Activated naive CD4-positive, alpha-beta T cell treated with anti-CD3 and anti-CD28 coated beads, Interleukin-2, amount 50 U/mL, for 24 hours (primary cell): ENCODE results near the gene TMEM131L.
"Not testable (repeated sequence)": the region's sequence is repeated elsewhere in the genome, so short reads cannot be mapped to it uniquely, and the experiment has no call there.

Experiments
- H3K27ac Mint-ChIP-seq: one replicate; pipeline ENCODE4 v1.8.0; 2021; ENCODE audit warnings: mild to moderate bottlenecking, mixed read lengths
- H3K27me3 Mint-ChIP-seq: one replicate; pipeline ENCODE4 v1.8.0; 2021; ENCODE audit warnings: mixed read lengths
- H3K36me3 Mint-ChIP-seq: one replicate; pipeline ENCODE4 v1.8.0; 2021; ENCODE audit warnings: mixed read lengths
- H3K4me1 Mint-ChIP-seq: one replicate; pipeline ENCODE4 v1.8.0; 2021; ENCODE audit warnings: mixed read lengths
- H3K4me3 Mint-ChIP-seq: one replicate; pipeline ENCODE4 v1.8.0; 2021; ENCODE audit warnings: mild to moderate bottlenecking, mixed read lengths
- H3K9me3 Mint-ChIP-seq: one replicate; pipeline ENCODE4 v1.8.0; 2021; ENCODE audit warnings: mixed read lengths

The TMEM131L gene

GRCh38 chr4:153545822-153546221, 79.7 kb downstream of the TMEM131L start:
- H3K27me3 Mint-ChIP-seq, result no peaks in the 10 kb centered on the region
- H3K4me1 Mint-ChIP-seq, result peaks cover 78% of the 10 kb centered on the region
- H3K9me3 Mint-ChIP-seq, result no peaks in the 10 kb centered on the region
- H3K4me3 Mint-ChIP-seq, result no peak overlapping the region
- peaks cover 14% of the 10 kb centered on the region for H3K36me3 Mint-ChIP-seq
- H3K27ac Mint-ChIP-seq, result no peak overlapping the region

GRCh38 chr4:153546280-153546679, 80.1 kb downstream of the TMEM131L start:
- H3K4me3 Mint-ChIP-seq, result no peak overlapping the region
- H3K27ac Mint-ChIP-seq, result peak overlapping the region; percentile 85
- no peaks in the 10 kb centered on the region for H3K27me3 Mint-ChIP-seq
- H3K9me3 Mint-ChIP-seq, result no peaks in the 10 kb centered on the region
- H3K4me1 Mint-ChIP-seq, result peaks cover 76% of the 10 kb centered on the region
- peaks cover 14% of the 10 kb centered on the region for H3K36me3 Mint-ChIP-seq

- no peaks in the 10 kb centered on the region for H3K27me3 Mint-ChIP-seq
- no peaks in the 10 kb centered on the region for H3K9me3 Mint-ChIP-seq
- peak overlapping the region; percentile 55 for H3K4me3 Mint-ChIP-seq
- H3K27ac Mint-ChIP-seq, result peak overlapping the region; percentile 91
- H3K36me3 Mint-ChIP-seq, result peaks cover 12% of the 10 kb centered on the region
- H3K4me1 Mint-ChIP-seq, result peaks cover 64% of the 10 kb centered on the region
These were observed 81.4 kb downstream of the TMEM131L start for GRCh38 chr4:153547520-153547919.

DNA sequence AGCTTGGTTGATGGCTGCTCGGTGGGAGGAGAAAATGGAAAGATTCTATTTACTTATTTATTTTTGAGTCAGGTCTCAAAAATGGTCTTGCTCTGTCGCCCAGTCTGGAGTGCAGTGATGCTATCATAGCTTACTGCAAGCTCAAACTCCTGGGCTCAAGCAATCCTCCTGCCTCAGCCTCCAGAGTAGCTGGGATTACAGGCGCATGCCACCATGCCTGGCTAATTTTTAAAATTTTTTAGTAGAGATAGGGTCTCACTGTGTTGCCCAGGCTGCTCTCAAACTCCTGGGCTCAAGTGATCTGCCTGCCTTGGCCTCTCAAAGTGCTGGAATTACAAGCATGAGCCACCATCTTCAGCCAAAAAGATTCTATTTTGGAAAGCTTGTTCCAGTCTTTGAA, 82.7 kb downstream of the TMEM131L start:
- H3K9me3 Mint-ChIP-seq, H3K27me3 Mint-ChIP-seq, H3K4me3 Mint-ChIP-seq: not testable (repeated sequence)
- H3K27ac Mint-ChIP-seq, result peak overlapping the region; percentile 62
- peaks cover 63% of the 10 kb centered on the region for H3K4me1 Mint-ChIP-seq
- H3K36me3 Mint-ChIP-seq, result peaks cover 13% of the 10 kb centered on the region

DNA sequence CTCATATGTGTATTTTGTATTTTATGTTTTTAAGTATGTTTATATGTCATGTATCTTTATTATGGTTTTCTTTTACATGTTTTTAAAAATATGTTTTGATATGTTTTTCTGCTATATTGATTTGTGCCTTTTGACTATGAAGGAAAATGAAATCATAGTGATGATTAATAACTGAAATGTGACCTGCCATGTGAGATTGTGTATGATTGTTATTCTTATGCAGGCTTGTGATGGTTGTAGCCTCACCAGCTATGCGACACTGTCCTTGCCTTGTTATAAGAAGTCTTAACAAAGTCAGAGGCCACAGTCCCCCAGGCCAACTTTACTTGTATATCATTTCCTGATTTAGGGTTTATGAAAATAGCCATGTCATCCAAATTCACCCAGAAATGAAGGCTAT, 83.2 kb downstream of the TMEM131L start:
- Mint-ChIP-seq H3K4me3 (no peak overlapping the region), H3K36me3 (peaks cover 12% of the 10 kb centered on the region), H3K27me3 (no peaks in the 10 kb centered on the region), H3K27ac (peak overlapping the region; percentile 79), H3K4me1 (peaks cover 64% of the 10 kb centered on the region), H3K9me3 (no peaks in the 10 kb centered on the region)

DNA sequence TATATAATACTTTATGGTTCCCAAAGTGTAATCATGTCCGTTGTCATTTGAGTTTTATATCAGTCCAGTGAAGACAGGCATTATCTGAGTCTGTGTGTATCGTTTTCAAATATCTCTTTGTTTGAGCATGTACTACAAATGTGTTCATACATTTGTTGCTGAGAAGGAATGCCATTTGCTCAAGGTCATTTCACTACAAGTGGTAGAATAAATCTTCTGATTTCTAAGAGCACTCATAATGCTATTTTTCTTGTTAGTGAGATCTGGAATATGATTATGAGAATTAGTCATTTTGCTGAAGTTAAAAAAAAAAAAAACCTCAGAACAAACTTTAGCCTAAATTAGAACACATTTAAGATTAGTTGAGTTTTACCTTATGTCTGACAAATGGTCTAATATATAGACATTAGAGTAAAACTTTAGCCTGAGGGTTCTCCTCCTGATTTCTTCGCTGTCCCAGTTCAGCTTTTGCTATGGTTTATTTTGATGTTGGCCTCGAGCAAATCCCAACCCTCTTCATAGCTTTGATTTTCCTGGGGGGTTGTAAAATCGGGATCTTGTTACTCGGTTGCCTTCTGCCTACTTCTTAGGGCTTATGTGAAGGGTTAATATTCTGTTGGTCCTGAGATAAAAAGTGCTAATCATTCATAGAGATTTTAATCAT, 87.1 kb downstream of the TMEM131L start:
- H3K4me3 Mint-ChIP-seq, result peak overlapping the region; percentile 5
- H3K36me3 Mint-ChIP-seq, result peaks cover 13% of the 10 kb centered on the region
- H3K27me3 Mint-ChIP-seq, result no peaks in the 10 kb centered on the region
- H3K9me3 Mint-ChIP-seq, result no peaks in the 10 kb centered on the region
- H3K4me1 Mint-ChIP-seq, result peaks cover 65% of the 10 kb centered on the region
- H3K27ac Mint-ChIP-seq, result peak overlapping the region; percentile 82

GRCh38 chr4:153553819-153554170, 87.6 kb downstream of the TMEM131L start:
- Mint-ChIP-seq H3K4me1 (peaks cover 60% of the 10 kb centered on the region), H3K27ac (peak overlapping the region; percentile 82), H3K36me3 (peaks cover 14% of the 10 kb centered on the region), H3K9me3 (no peaks in the 10 kb centered on the region), H3K4me3 (no peak overlapping the region), H3K27me3 (no peaks in the 10 kb centered on the region)

- Mint-ChIP-seq H3K27me3 (no peaks in the 10 kb centered on the region), H3K9me3 (no peaks in the 10 kb centered on the region), H3K36me3 (peaks cover 27% of the 10 kb centered on the region), H3K4me3 (no peak overlapping the region), H3K27ac (peak overlapping the region; percentile 56), H3K4me1 (peaks cover 62% of the 10 kb centered on the region)
These were observed 89.7 kb downstream of the TMEM131L start for GRCh38 chr4:153555730-153556434.

DNA sequence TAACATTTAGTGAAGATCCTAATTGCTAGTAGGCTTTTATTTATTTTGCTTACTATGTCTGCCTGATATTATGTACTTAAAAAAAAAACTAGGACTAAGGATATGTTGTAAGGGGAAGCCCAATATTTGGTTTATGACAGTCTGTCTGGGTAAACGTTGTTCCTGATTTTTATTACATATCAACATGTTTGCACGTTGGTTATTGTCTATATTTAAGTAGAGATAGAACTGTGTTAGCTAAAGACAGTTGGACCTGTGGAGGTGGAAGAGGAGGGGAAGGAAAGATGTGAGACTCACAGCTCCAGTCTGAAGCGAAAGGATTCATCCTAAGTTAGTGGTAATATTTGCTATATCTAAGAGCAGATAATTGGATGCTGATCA, 90.3 kb downstream of the TMEM131L start:
- Mint-ChIP-seq H3K27me3 (no peaks in the 10 kb centered on the region), H3K4me1 (peaks cover 63% of the 10 kb centered on the region), H3K36me3 (peaks cover 30% of the 10 kb centered on the region), H3K9me3 (no peaks in the 10 kb centered on the region), H3K4me3 (peak overlapping the region; percentile 8), H3K27ac (peak overlapping the region; percentile 56)

- H3K4me3 Mint-ChIP-seq, result no peak overlapping the region
- H3K4me1 Mint-ChIP-seq, result peaks cover 66% of the 10 kb centered on the region
- H3K27me3 Mint-ChIP-seq, result no peaks in the 10 kb centered on the region
- no peaks in the 10 kb centered on the region for H3K9me3 Mint-ChIP-seq
- peaks cover 44% of the 10 kb centered on the region for H3K36me3 Mint-ChIP-seq
- peak overlapping the region; percentile 36 for H3K27ac Mint-ChIP-seq
These were observed 94.7 kb downstream of the TMEM131L start for GRCh38 chr4:153560908-153561307.

DNA sequence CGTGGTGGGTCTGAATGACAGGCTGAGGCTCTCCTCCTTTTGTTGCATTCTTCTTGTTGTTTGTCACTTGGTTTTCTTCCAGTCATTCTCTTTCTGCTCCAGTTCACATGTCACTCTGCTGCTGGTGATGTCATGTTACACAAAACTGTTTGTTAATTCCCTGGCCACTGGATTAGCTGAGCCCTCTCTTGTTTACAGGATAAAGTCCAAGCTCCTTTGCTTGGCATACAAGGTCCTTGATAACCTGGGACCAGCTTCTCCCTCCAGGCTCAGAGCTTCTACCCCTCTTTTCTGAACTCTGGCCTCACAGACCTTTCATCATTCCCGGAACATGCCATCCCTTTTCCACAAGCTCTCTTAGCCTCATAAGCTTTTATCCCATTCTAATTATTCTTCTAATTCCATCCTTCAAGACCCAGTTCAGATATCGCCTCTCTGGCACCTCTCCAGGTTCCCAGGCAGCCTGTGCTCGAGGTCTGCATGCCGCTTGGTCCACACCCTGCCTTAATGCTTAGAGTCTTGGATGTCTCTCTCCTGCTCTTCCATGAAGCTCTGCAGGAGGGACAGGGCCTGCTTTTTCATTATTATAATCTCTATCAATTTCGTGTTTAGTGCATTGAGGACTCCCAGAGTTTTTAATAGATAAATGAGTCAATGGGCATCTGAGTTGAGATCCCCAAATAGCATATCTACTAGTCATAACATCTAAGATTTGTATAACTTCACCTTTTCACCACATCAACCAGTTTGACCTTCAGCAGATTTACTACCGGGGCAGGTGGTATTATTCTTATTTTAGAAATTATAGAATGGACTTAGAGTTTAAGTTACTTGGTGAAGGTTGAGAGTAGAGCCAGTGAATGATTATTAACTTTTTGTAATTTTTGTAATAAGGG, 98.7 kb downstream of the TMEM131L start:
- H3K27ac Mint-ChIP-seq, result peak overlapping the region; percentile 44
- H3K9me3 Mint-ChIP-seq, result no peaks in the 10 kb centered on the region
- peaks cover 37% of the 10 kb centered on the region for H3K36me3 Mint-ChIP-seq
- H3K4me1 Mint-ChIP-seq, result peaks cover 78% of the 10 kb centered on the region
- no peak overlapping the region for H3K4me3 Mint-ChIP-seq
- H3K27me3 Mint-ChIP-seq, result no peaks in the 10 kb centered on the region

- Mint-ChIP-seq H3K27ac (peak overlapping the region; percentile 87), H3K4me1 (peaks cover 80% of the 10 kb centered on the region), H3K36me3 (peaks cover 22% of the 10 kb centered on the region), H3K4me3 (no peak overlapping the region), H3K27me3 (no peaks in the 10 kb centered on the region), H3K9me3 (no peaks in the 10 kb centered on the region)
These were observed 100.5 kb downstream of the TMEM131L start for GRCh38 chr4:153566631-153567150.

DNA sequence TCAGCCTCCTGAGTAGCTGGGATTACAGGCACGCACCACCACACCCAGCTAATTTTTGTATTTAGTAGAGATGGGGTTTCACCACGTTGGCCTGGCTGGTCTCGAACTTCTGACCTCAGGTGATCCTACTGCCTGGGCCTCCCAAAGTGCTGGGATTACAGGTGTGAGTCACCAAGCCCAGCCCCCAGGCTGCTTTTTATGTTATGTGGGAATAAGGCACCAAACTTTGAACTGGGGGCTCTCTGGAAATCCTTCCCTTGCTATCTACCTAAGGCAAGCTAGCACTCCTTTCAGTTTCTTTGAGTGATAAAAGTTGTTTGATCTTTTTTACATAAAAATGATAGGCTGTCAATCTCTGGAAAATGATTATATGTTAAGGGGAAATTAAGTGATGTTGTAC, 101.5 kb downstream of the TMEM131L start:
- H3K9me3 Mint-ChIP-seq, H3K4me3 Mint-ChIP-seq, H3K27me3 Mint-ChIP-seq: not testable (repeated sequence)
- peaks cover 21% of the 10 kb centered on the region for H3K36me3 Mint-ChIP-seq
- H3K4me1 Mint-ChIP-seq, result peaks cover 81% of the 10 kb centered on the region
- peak overlapping the region; percentile 91 for H3K27ac Mint-ChIP-seq

DNA sequence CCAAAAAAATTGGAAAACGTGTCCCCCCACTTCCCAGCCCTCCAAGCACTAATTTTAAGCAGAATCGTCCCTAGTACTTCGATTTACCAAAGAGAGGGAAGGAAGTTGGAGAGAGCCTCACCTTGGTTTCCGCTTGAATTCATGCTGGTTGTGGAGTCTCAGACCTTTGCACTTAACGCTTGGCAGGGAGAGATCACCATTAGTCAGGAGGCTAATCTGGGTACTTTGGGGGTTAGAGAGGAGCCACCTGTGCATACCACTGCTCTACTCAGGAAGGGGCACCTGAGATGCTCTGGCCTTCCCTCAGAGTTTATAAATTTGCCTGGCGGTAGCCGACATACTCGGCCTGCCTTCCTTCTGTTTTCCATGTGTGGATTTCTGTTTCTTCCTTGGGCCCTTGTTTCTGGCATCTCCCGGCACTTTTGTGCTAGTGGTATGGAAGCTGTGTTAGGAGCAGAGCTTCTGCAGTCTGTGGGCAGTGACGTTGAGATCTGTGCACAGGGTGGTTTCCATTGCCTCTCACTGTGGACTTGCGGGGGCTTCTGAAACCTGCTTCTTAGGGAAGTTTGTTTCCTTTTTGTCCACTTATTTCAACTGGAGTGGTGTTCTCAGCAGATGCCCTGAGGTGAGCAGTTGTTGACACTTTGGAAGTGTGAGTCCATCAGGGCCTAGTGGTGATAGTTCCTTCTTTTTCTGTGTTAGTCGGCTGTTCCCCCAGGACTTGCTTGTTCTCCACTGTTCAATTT, 104.2 kb downstream of the TMEM131L start:
- Mint-ChIP-seq H3K36me3 (peaks cover 13% of the 10 kb centered on the region), H3K27me3 (no peaks in the 10 kb centered on the region), H3K27ac (peak overlapping the region; percentile 96), H3K4me3 (no peak overlapping the region), H3K4me1 (peaks cover 86% of the 10 kb centered on the region), H3K9me3 (no peaks in the 10 kb centered on the region)

DNA sequence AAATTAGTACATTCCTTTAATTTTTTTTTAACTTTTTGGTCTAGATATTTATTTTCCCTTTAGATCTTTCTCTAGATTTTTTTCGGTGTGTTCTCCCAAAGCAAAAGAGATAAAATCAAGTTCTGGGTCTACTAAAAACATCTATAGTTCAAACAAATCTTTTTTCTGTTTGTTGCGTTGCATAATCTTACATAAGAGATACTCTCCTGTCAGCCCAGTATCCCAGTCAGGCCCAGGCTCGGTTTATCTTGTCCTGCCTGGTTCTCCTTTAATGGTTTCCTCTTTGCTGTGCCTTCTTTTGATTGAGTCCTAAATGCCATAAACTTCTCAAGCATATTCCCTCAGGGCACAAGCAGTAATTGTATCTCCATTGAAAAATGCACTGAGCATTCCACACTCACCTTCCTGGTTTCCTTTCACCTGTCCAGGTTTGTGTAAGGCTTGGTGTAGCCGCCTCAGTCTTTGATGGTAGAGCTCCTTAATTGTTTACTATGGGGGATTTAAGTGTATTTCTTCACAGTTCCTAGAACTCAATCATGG, 104.9 kb downstream of the TMEM131L start:
- Mint-ChIP-seq H3K9me3 (no peaks in the 10 kb centered on the region), H3K36me3 (peaks cover 13% of the 10 kb centered on the region), H3K27ac (peak overlapping the region; percentile 96), H3K4me1 (peaks cover 92% of the 10 kb centered on the region), H3K27me3 (no peaks in the 10 kb centered on the region), H3K4me3 (no peak overlapping the region)
